GM10248 (cell line): ENCODE data around the gene DCPS.
"Not testable (repeated sequence)": the region's sequence is repeated elsewhere in the genome, so short reads cannot be mapped to it uniquely, and the experiment has no call there.

ENCODE experiments used
- CTCF ChIA-PET: fragments of 300-600 bp; sonication (Branson Sonifier 250); formaldehyde crosslinking; extraction: SDS; loops from one replicate; lab custom pipeline; 2021; ENCODE audit warnings: antibody characterized with exemption; lab: Yijun Ruan, JAX
- POLR2A ChIA-PET: fragments of 350-650 bp; sonication (Branson Sonifier 250); formaldehyde crosslinking; extraction: SDS; loops from one replicate; lab custom pipeline; 2020; ENCODE audit warnings: antibody characterized with exemption; lab: Yijun Ruan, JAX
- DNase-seq: peaks from one replicate; pipeline ENCODE4 v3.0.0; 2012; ENCODE audit errors: extremely low spot score
- CTCF ChIP-seq: IDR thresholded peaks from 2 replicates; pipeline ENCODE4 v1.5.1; 2012; ENCODE audit warnings: mild to moderate bottlenecking, low read depth; ENCODE audit errors: extremely low read depth, missing control alignments, control extremely low read depth

The DCPS gene

GRCh38 chr11:126366064-126366822, 62.4 kb downstream of the DCPS start:
- ChIA-PET CTCF (no interaction called here), POLR2A (no interaction called here)
- no peak for TF ChIP-seq CTCF
- DNase-seq, result no peak

GRCh38 chr11:126366823-126367654, 63.2 kb downstream of the DCPS start:
- DNase-seq, CTCF ChIA-PET: not testable (repeated sequence)
- POLR2A ChIA-PET, result interaction anchor here (0.6 kb wide), 1 partner anchor 1753 kb away, joined by 5 read pairs; no protein-coding TSS in a partner anchor

DNA sequence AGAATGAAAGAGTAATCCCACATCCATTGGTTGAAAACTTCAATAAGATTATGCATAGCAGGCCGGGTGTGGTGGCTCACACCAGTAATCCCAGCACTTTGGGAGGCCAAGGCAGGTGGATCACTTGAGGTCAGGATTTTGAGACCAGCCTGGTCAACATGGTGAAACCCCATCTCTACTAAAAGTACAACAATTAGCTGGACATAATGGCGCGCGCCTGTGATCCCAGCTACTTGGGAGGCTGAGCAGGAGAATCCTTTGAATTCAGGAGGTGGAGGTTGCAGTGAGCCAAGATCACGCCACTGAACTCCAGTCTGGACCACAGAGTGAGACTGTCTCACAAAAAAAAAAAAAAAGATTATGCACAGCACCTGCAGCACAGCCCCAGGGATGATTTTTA, 63.9 kb downstream of the DCPS start:
- CTCF ChIA-PET, DNase-seq: not testable (repeated sequence)
- POLR2A ChIA-PET, result interaction anchor here (0.6 kb wide), 1 partner anchor 1754 kb away, joined by 5 read pairs; no protein-coding TSS in a partner anchor

- CTCF ChIA-PET, POLR2A ChIA-PET, DNase-seq: not testable (repeated sequence)
Observed at GRCh38 chr11:126368336-126369119, 64.7 kb downstream of the DCPS start.

GRCh38 chr11:126370016-126370415, 66.2 kb downstream of the DCPS start:
- no peak for DNase-seq
- no peak for TF ChIP-seq CTCF
- CTCF ChIA-PET, result interaction anchor here (1.1 to 1.8 kb wide), 3 partner anchors 10 to 59 kb away, joined by 3 to 6 read pairs (median 5); no protein-coding TSS in a partner anchor
- POLR2A ChIA-PET, result no interaction called here

DNA sequence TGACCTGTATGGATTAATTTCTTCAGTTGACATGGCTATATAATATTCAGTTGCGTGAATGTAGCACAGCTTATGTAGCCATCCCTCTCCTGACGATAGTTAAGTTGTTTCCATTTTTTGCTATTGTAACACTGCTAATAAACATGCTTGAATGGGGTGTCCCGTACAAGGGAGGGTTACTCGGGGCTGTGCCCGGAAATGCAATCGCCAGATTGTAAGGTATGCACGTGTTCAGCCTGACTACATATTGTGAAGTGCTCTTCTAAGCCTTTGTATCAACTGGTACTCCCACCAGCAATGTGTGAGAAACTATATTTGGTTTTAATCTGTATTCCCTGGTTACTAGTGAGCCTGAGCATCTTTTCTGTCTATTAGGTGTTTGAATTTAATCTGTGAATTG, 67.7 kb downstream of the DCPS start:
- POLR2A ChIA-PET, result no interaction called here

GRCh38 chr11:126373389-126374066, 69.7 kb downstream of the DCPS start:
- POLR2A ChIA-PET, CTCF ChIA-PET, DNase-seq: not testable (repeated sequence)

More for the DNA sequence above, 67.7 kb downstream of the DCPS start:
- CTCF ChIA-PET, result interaction anchor here (1.8 kb wide), 1 partner anchor 9 kb away, joined by 6 read pairs; no protein-coding TSS in a partner anchor
- no peak for TF ChIP-seq CTCF
- DNase-seq, result no peak

GRCh38 chr11:126374562-126375300, 70.9 kb downstream of the DCPS start:
- CTCF ChIA-PET, POLR2A ChIA-PET, DNase-seq: not testable (repeated sequence)
